Measurements from ENCODE around the gene B3GNT7.

The B3GNT7 gene

GRCh38 chr2:231450548-231450989, 55.1 kb downstream of the B3GNT7 start:
- TF ChIP-seq RAD21 (IDR thresholded peaks at IDR 0.05; ENCODE audit: low read depth) (no peak), ZBTB7A (IDR thresholded peaks at IDR 0.05; ENCODE audit: low read depth) (no peak), TAF1 (IDR thresholded peaks at IDR 0.05; ENCODE audit: low read depth) (no peak), CREB1 (IDR thresholded peaks at IDR 0.05; ENCODE audit: low read depth) (no peak), MAX (IDR thresholded peaks at IDR 0.05) (no peak), TCF12 (IDR thresholded peaks at IDR 0.05; ENCODE audit: low read depth) (no peak), YY1 (IDR thresholded peaks at IDR 0.05; ENCODE audit: low read depth) (no peak), REST (IDR thresholded peaks at IDR 0.05; ENCODE audit: low read depth) (no peak), FOXM1 (IDR thresholded peaks at IDR 0.05; ENCODE audit: borderline replicate concordance, low read depth) (no peak), NFIC (IDR thresholded peaks at IDR 0.05) (no peak), CEBPB (IDR thresholded peaks at IDR 0.05) (no peak)
